GM12891 (cell line): ENCODE data around the gene PTPRT.

Source experiments
- POLR2A ChIP-seq: IDR thresholded peaks from 2 replicates; pipeline ENCODE4 v1.6.1; 2011; ENCODE audit warnings: low read depth, low read length, control low read depth
- POLR2AphosphoS5 ChIP-seq: IDR thresholded peaks from 2 replicates; pipeline ENCODE4 v1.6.1; 2011; ENCODE audit warnings: low read depth, low read length, control low read depth
- POU2F2 ChIP-seq: IDR thresholded peaks from 2 replicates; pipeline ENCODE4 v1.6.1; 2011; ENCODE audit warnings: low read depth, mild to moderate bottlenecking, control low read depth, low read length, moderate library complexity
- TAF1 ChIP-seq: IDR thresholded peaks from 2 replicates; pipeline ENCODE4 v1.6.1; 2011; ENCODE audit warnings: low read depth, low read length, control low read depth

DNA sequence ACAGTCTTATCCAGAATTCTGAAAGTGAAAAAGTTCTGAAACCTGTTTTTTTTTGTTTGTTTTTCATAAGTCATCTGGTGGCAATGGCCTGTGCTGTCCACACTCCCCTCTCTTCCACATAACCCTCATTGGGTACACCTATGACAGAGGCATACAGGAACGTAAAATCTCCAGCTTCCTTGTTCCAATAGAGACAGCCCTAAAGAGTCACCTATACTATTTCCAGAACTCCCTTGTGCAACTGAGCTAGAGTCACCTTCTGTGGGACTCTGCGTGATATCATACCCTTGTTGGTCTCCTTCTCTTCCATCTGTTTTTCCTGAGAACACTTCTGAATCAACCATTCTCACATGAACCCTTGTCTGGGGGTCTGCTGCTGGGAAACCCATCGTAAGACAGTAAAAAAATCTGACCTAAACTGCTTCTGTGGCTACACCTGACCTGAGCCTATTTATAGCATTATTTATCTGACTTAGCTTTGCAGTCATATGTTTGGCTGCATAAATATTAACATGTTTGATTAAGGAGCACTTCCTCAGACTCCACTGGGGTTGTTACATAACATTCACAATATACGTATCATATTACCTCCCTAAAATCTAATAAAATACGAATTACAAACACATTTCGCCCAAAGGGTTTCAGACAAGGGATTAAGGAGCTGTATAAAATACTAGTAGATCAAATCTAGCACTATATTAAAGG, 151.9 kb downstream of the PTPRT start:
- TF ChIP-seq POLR2AphosphoS5 (no peak), POLR2A (no peak), TAF1 (no peak), POU2F2 (no peak)
